WERI-Rb-1 (cell line): Measurements from ENCODE around the gene ALPK1.

Source experiments
- DNase-seq: peaks from one replicate; pipeline ENCODE4 v3.0.0-alpha.2; 2020
- H3K27ac ChIP-seq: fragments of 250-450 bp; sonication (Bioruptor Pico); 2 replicates; pipeline ENCODE4 v1.5.1; 2020; ENCODE audit warnings: mild to moderate bottlenecking, moderate library complexity
- H3K27me3 ChIP-seq: fragments of 250-450 bp; sonication (Bioruptor Pico); 2 replicates; pipeline ENCODE4 v1.5.1; 2021; ENCODE audit warnings: mild to moderate bottlenecking, low read depth, moderate library complexity; ENCODE audit not compliant: insufficient read depth, severe bottlenecking
- H3K36me3 ChIP-seq: fragments of 250-450 bp; sonication (Bioruptor Pico); 2 replicates; pipeline ENCODE4 v1.5.1; 2020; ENCODE audit warnings: mild to moderate bottlenecking, moderate library complexity
- H3K4me3 ChIP-seq: 2 replicates; pipeline ENCODE4 v1.5.1; 2011; ENCODE audit warnings: low read depth, mild to moderate bottlenecking, control low read depth, low read length
- H3K9me3 ChIP-seq: fragments of 250-450 bp; sonication (Bioruptor Pico); 2 replicates; pipeline ENCODE4 v1.5.1; 2021; ENCODE audit warnings: mild to moderate bottlenecking, moderate library complexity; ENCODE audit not compliant: severe bottlenecking
- TF ChIP-seq, protein P1 (sequence below): IDR thresholded peaks from 2 replicates; pipeline ENCODE4 v1.5.1; 2011; ENCODE audit warnings: low read depth, mild to moderate bottlenecking, control low read depth, inconsistent platforms, low read length

ALPK1 gene

DNA sequence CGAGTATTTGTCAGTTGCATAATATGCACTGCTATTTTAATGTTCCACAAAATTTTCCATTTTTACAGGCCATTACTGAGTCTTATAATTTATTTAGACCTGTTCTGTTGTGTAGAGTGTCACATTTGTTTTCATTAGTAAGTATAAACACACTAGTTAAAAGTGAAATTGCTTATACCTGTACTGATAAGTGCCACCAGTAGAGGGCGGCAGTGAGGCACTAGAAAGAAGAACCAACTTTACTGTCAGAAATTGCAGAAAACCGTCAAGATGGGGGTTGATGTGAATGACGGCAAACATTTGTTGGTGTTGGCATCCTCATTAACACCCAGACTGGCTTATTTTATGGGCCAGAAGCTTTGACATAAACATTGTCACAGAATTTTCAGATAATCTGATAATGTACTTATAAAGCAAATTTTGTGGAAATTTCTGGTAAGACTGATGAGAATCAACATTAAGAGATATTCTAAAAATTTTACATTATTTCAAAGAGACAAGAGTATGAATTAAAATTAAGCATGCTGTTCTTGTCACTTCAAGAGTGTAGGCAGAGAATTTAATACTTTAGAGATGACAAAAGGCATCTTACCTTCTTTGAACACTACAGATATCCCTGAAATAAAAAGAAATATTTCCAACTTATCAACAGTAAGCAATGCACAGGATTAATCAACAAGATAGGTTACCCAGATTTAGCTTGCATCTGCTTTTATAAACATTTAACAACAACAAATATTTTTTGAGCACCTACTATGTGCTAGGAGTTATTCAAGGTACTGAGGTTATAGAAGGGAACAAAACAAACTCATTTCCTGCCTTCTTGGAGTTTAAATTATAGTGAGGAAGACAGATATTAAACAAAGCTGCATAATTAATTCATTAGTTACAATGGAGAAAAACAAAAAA is 24.9 kb downstream of the ALPK1 start:
- H3K4me3 ChIP-seq = no peak overlapping the region
- H3K27ac ChIP-seq = no peak overlapping the region
- H3K9me3 ChIP-seq = no peaks in the 10 kb centered on the region
- no peaks in the 10 kb centered on the region for H3K36me3 ChIP-seq
- DNase-seq = peak; percentile 60
- peaks cover 19% of the 10 kb centered on the region for H3K27me3 ChIP-seq
- TF ChIP-seq, protein P1, sequence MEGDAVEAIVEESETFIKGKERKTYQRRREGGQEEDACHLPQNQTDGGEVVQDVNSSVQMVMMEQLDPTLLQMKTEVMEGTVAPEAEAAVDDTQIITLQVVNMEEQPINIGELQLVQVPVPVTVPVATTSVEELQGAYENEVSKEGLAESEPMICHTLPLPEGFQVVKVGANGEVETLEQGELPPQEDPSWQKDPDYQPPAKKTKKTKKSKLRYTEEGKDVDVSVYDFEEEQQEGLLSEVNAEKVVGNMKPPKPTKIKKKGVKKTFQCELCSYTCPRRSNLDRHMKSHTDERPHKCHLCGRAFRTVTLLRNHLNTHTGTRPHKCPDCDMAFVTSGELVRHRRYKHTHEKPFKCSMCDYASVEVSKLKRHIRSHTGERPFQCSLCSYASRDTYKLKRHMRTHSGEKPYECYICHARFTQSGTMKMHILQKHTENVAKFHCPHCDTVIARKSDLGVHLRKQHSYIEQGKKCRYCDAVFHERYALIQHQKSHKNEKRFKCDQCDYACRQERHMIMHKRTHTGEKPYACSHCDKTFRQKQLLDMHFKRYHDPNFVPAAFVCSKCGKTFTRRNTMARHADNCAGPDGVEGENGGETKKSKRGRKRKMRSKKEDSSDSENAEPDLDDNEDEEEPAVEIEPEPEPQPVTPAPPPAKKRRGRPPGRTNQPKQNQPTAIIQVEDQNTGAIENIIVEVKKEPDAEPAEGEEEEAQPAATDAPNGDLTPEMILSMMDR = peak; percentile 73

DNA sequence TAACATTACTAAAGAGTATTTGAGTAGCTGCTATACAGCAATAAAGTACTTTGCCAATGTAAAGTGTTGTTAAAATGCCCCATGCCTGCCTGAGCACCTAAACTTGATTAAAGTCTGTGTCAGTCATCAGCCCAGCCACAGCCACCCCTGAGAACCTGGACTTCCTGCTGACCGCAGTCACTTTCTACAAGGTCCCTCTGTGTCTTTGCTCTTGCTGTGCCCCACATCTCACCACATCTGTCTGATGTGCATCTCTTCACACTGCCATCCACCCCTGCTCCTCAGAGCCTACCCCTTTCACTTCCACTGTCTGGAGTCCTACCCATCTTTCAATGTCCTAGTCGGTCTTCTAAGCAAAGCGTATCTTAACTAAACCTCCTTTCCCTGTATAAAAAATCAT is 25.7 kb downstream of the ALPK1 start:
- H3K9me3 ChIP-seq = no peaks in the 10 kb centered on the region
- H3K36me3 ChIP-seq = no peaks in the 10 kb centered on the region
- DNase-seq = no peak
- no peak overlapping the region for H3K4me3 ChIP-seq
- no peak overlapping the region for H3K27ac ChIP-seq
- TF ChIP-seq, protein P1 = no peak
- peaks cover 19% of the 10 kb centered on the region for H3K27me3 ChIP-seq

- H3K27ac ChIP-seq = no peak overlapping the region
- peaks cover 31% of the 10 kb centered on the region for H3K27me3 ChIP-seq
Observed at GRCh38 chr4:112325530-112325929, 28.4 kb downstream of the ALPK1 start.

GRCh38 chr4:112327965-112328733 is 31.0 kb downstream of the ALPK1 start:
- TF ChIP-seq, protein P1 = 0 out of 2 replicates have a peak, but pooled peaks have one; percentile 0
- no peak for DNase-seq
- H3K27ac ChIP-seq = no peak overlapping the region
- no peaks in the 10 kb centered on the region for H3K36me3 ChIP-seq
- peaks cover 32% of the 10 kb centered on the region for H3K27me3 ChIP-seq
- H3K4me3 ChIP-seq = no peak overlapping the region
- H3K9me3 ChIP-seq = no peaks in the 10 kb centered on the region

More at GRCh38 chr4:112325530-112325929, 28.4 kb downstream of the ALPK1 start:
- no peak for DNase-seq
- no peak overlapping the region for H3K4me3 ChIP-seq
- H3K9me3 ChIP-seq = no peaks in the 10 kb centered on the region
- H3K36me3 ChIP-seq = no peaks in the 10 kb centered on the region
- TF ChIP-seq, protein P1 = no peak

DNA sequence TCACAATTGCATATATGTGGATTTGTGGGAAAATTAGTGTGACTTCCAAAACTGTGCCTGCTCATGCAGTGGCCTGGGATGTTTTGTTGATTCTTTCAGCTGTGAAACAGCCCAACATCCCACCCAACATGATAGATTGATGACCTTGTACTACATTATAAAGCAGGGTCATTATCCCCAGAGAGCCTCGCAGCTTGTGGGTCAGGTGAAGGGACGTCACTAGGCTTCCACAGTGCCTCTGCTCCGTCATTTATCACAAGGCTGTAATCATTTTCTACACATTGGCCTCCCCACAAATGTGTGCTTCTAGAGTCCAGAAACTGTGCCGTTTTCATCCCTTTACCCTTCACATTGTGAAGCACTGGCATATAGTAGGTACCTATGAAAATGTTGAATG is 31.6 kb downstream of the ALPK1 start:
- TF ChIP-seq, protein P1 = no peak
- H3K27me3 ChIP-seq = peaks cover 30% of the 10 kb centered on the region
- DNase-seq = no peak
- H3K36me3 ChIP-seq = no peaks in the 10 kb centered on the region
- no peak overlapping the region for H3K4me3 ChIP-seq
- no peak overlapping the region for H3K27ac ChIP-seq
- no peaks in the 10 kb centered on the region for H3K9me3 ChIP-seq
